Measurements from ENCODE around the gene IFI16.
"Not testable (repeated sequence)": the region's sequence is repeated elsewhere in the genome, so short reads cannot be mapped to it uniquely, and the experiment has no call there.

The IFI16 gene

GRCh38 chr1:159091180-159091560, 81.5 kb downstream of the IFI16 start:
- DNase-seq (ENCODE audit: low read depth in 1 of 2, low spot score in 1 of 2), result no peak

- no peak for DNase-seq (ENCODE audit: low read depth in 1 of 2, low spot score in 1 of 2)
Measured at GRCh38 chr1:159091607-159092031, 81.9 kb downstream of the IFI16 start.

- DNase-seq (ENCODE audit: low read depth in 1 of 2, low spot score in 1 of 2), result no peak
Measured at GRCh38 chr1:159092036-159092760, 82.5 kb downstream of the IFI16 start.

- DNase-seq (ENCODE audit: low read depth in 1 of 2, low spot score in 1 of 2), result no peak
Measured at GRCh38 chr1:159098596-159098995, 88.9 kb downstream of the IFI16 start.

- no peak for DNase-seq (ENCODE audit: low read depth in 1 of 2, low spot score in 1 of 2)
Measured at GRCh38 chr1:159100589-159100988, 90.9 kb downstream of the IFI16 start.

- not testable (repeated sequence) for DNase-seq (ENCODE audit: low read depth in 1 of 2, low spot score in 1 of 2)
Measured at GRCh38 chr1:159103021-159103420, 93.3 kb downstream of the IFI16 start.
